ENCODE data around the gene RIPK1.
"Not testable (repeated sequence)": the region's sequence is repeated elsewhere in the genome, so short reads cannot be mapped to it uniquely, and the experiment has no call there.

The RIPK1 gene

DNA sequence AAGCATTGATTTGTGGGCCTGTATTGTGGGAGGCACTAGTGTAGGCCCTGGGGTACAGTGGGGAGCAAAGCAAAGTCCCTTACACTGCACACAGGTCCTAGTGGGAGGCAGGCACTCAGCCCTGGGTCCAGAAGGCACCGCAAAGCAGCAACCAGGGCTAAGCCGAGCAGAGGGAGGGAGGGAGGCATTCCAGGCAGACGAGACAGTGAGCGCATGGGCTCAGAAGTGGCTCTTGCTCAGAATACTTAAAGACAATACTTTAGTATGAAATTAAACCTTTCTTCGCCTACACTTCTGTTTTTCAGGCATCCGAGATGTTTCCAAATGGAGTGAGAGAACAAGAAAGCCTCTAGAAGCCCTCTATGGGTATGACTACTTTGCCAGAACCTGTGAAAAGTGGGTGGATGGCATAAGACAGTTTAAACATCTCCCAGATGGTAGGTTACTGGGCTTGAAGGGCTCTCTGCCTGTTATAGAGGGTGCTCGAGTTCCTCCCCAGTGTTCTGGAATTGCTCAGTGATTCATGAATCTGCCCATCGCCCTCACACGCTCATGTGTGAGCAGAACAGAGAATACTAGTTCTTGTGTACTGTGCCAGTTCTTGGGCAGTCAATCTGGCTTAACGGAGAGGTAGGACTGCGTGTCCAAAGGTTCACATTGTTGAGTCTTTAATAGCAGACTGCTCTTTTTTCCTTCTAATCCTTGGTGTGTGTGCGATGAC, 68.9 kb downstream of the RIPK1 start:
- in situ Hi-C loops (cut with HindIII; ENCODE audit: low pct_unique_long_range_greater_than_20kb, low sequenced_read_pairs), result no loop called here
- DNase-seq (ENCODE audit: low read depth in 1 of 2, low spot score in 1 of 2), result no peak
- no peak for TF ChIP-seq JUND (IDR thresholded peaks at IDR 0.05; ENCODE audit: low read depth)

DNA sequence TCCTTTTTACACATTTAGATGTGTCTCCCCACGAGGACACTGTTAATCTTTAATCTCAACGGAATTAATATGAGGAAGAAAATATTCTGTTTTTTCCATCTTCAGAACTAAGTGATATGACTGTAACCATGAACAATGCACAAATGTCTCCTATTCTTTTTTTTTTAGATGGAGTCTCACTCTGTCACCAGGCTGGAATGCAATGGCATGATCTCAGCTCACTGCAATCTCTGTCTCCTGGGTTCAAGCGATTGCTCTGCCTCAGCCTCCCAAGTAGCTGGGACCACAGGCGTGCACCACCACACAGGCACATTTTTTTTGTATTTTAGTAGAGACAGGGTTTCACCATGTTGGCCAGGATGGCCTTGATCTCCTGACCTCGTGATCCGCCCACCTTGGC, 69.6 kb downstream of the RIPK1 start:
- DNase-seq (ENCODE audit: low read depth in 1 of 2, low spot score in 1 of 2); in situ Hi-C loops (cut with HindIII; ENCODE audit: low pct_unique_long_range_greater_than_20kb, low sequenced_read_pairs): not testable (repeated sequence)

DNA sequence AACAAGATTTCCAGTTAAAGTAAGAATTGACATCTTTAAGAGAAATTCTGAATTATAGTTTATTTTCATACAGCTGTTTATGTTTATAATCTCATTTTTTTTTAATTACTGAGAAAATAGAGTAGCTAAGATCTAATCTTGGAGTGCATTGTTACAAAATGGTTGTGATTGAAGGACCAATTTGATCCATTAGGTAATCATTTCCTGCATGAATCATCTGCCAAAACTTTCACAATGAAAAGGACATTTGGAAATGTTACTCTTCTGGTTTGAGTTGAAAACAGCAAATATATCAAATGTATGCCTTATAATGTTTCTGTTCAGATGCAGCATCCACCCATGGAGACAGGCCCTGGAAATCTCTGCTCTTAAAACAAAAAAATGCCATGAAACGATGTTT, 70.0 kb downstream of the RIPK1 start:
- TF ChIP-seq JUND (IDR thresholded peaks at IDR 0.05; ENCODE audit: low read depth), result no peak
- no peak for DNase-seq (ENCODE audit: low read depth in 1 of 2, low spot score in 1 of 2)
- in situ Hi-C loops (cut with HindIII; ENCODE audit: low pct_unique_long_range_greater_than_20kb, low sequenced_read_pairs), result no loop called here

DNA sequence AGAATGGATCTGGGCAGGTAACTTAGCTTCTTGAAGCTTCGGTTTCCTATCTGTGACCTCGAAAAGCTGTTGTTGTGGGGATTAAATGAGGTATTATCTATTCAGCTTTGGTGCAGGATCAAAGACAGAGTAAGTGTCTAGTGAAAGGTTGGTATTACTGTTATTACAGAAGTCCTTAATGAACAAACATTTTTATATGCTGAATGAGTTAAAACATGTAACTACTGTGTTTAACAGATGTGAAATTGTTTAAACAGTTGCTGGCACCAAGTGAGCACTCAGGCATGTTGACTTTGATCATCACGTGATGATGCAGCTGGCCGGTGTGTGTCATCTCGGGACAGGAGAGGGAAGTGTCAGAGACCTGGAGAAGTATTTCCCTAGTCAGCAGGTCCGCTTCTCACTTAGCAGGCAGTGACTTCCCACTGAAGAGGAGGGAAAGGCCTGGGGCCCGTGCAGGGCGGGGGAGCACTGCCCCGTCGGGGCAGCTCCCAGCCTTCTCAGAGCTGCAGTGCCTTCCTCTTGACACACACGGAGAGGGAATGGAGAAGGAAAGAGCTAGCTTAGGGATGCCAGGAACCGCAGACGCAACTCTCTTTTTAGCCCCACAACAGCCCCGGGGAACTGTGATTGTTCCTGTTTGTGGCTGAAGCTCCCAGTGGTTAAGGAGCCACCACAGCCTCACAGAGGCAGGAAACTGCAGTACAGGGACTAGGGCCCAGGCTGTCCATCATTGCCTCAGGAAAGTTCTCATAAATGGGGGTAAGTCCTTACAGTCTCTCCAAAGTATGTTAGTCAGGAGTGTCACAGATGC, 71.0 kb downstream of the RIPK1 start:
- no peak for TF ChIP-seq JUND (IDR thresholded peaks at IDR 0.05; ENCODE audit: low read depth)
- in situ Hi-C loops (cut with HindIII; ENCODE audit: low pct_unique_long_range_greater_than_20kb, low sequenced_read_pairs), result no loop called here
- peak; percentile 54 to 84 for DNase-seq (ENCODE audit: low read depth in 1 of 2, low spot score in 1 of 2)

DNA sequence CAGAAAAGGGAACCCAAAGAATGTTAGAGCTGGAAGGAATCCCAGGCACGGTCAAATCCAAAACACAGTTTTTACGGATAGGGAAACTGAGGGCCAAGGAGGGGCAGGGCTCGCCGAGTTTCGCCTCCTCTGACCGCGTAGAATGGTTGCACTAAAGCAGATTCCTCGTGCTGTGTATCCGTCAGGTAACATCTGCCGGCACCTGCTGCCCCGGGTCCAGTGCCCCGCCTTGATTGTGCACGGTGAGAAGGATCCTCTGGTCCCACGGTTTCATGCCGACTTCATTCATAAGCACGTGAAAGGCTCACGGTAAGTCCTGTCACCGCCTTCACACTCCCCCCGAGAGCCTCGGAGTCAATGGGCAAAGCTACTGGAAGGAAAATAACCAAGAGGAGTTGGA, 71.9 kb downstream of the RIPK1 start:
- in situ Hi-C loops (cut with HindIII; ENCODE audit: low pct_unique_long_range_greater_than_20kb, low sequenced_read_pairs), result no loop called here
- TF ChIP-seq JUND (IDR thresholded peaks at IDR 0.05; ENCODE audit: low read depth), result no peak
- no peak for DNase-seq (ENCODE audit: low read depth in 1 of 2, low spot score in 1 of 2)

DNA sequence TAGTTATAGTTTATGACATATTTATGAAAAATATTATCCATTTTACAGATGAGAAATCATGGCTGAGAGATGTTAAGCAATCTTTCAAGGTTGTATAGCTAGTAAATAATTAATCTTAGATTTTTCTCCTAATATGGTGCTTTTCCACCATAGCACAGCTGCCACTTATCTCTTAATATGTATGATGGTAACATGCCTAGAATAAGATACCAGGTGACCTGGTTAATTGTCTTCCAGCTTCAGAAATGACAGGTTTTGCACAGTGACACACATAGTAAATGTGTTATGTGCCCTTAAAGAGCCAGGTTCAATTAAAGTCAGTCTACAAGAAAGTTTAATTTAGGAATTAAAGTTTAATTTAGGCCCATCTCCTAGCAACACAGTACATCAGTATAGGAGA, 74.2 kb downstream of the RIPK1 start:
- TF ChIP-seq JUND (IDR thresholded peaks at IDR 0.05; ENCODE audit: low read depth), result no peak
- DNase-seq (ENCODE audit: low read depth in 1 of 2, low spot score in 1 of 2), result no peak
- in situ Hi-C loops (cut with HindIII; ENCODE audit: low pct_unique_long_range_greater_than_20kb, low sequenced_read_pairs), result no loop called here

DNA sequence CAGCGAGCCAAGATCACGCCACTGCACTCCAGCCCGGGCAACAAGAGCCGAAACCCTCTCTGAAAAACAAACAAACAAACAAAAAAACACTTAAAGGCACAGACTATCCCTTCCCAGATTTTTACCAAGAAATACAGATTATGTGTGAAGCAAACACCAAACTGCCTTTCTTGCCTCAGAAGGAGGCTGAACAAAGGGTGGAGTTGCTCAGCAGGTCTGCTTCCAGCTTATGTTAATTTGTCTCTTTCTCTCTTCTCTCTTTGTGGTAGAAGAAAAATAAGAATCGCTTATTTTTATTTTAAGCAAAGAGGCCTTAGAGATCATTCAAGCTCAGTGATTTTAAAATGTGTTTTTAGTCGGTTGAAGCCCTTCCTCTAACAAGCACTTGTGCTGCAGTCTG, 74.9 kb downstream of the RIPK1 start:
- no peak for DNase-seq (ENCODE audit: low read depth in 1 of 2, low spot score in 1 of 2)
- in situ Hi-C loops (cut with HindIII; ENCODE audit: low pct_unique_long_range_greater_than_20kb, low sequenced_read_pairs), result no loop called here
- no peak for TF ChIP-seq JUND (IDR thresholded peaks at IDR 0.05; ENCODE audit: low read depth)

DNA sequence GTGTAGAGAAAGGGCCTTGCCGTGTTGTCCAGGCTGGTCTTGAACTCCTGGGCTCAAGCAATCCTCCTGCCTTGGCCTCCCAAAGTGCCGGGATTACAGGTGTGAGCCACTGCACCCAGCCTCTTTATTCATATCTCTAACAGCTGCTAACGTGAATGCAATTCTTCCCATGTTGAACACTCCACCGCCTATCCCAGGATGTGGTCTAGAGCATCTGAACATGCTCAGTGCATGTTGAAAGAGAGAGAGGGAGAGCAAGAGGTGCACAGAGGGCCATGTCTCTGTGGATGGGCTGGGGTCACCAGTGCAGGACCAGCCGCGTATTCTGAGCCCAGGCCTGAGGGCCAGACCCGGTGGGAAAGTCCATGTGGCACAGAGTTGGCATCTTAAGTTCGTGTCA, 76.3 kb downstream of the RIPK1 start:
- TF ChIP-seq JUND (IDR thresholded peaks at IDR 0.05; ENCODE audit: low read depth), result no peak
- DNase-seq (ENCODE audit: low read depth in 1 of 2, low spot score in 1 of 2), result no peak
- in situ Hi-C loops (cut with HindIII; ENCODE audit: low pct_unique_long_range_greater_than_20kb, low sequenced_read_pairs), result no loop called here

DNA sequence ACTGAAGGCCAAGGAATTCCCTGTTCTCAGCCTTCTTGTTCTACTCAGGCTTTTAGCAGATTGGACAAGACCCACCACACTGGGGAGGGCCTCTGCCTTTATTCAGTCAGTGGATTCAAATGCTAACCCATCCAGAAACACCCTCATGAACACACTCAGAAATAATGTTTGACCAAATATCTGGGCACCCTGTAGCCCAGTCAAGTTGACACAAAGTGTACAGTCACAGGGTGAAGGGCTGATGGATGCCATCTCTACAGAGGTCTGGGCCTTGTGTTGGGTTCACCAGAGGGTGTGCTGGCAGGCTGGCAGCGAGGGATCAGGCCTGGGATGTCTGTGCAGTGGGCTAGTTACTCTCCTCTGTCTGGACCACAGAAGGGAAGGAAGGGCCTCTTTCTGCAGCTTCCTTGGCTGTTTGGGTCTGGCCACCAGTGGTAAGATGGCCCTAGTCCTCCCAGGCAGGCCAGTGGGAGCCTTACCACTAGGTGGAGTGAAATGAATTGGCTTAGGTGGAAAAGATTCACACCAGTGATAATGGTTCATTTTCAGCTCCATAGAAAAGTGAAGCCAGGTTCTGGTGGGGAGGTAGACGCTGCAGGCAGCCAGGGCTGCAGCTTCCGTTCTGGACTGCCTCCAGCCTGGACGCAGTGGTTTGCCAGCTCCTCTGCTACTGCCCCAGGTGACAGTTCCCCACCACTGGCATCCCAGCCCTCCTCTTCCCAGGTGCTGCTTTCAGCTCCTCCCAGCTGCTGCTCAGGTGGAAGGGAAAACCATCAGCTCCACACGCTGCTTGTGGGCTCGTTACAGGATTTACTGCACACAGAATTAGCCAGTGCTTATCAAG, 79.8 kb downstream of the RIPK1 start:
- DNase-seq (ENCODE audit: low read depth in 1 of 2, low spot score in 1 of 2), result no peak
- no peak for TF ChIP-seq JUND (IDR thresholded peaks at IDR 0.05; ENCODE audit: low read depth)
- in situ Hi-C loops (cut with HindIII; ENCODE audit: low pct_unique_long_range_greater_than_20kb, low sequenced_read_pairs), result no loop called here

DNA sequence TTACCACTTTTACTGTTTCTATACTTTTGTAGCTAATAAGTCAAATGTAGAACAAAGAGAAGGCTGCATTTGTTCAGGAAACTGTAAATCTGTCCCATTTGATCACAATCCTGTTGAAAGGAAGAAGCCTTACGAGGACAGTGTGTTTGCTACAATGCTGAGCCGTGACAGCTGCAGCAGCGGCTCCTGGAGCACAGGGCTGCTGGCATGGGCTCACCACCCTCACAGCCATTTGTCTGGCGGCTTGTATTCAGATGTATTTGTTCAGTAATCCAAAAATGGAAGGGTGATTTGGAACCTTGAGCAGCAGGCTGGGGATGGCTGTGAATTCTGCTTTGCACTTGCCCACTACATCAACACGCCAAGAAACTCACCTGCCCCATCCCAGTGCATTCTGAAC, 83.4 kb downstream of the RIPK1 start:
- no peak for TF ChIP-seq JUND (IDR thresholded peaks at IDR 0.05; ENCODE audit: low read depth)
- in situ Hi-C loops (cut with HindIII; ENCODE audit: low pct_unique_long_range_greater_than_20kb, low sequenced_read_pairs), result no loop called here
- DNase-seq (ENCODE audit: low read depth in 1 of 2, low spot score in 1 of 2), result no peak

DNA sequence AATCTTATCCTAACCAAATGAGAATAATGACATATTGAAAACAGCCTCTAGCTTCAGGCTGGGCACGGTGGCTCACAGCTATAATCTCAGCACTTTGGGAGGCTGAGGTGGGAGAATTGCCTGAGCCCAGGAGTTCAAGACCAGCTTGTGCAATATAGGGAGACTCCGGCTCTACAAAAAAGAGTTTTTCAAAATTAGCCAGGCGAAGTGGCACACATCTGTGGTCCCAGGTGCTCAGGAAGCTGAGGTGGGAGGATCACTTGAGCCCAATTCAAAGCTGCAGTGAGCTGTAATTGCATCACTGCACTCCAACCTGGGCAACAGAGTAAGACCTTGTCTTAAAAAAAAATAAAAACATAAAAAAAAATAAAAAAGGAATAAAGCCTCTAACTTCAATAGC, 84.4 kb downstream of the RIPK1 start:
- no peak for DNase-seq (ENCODE audit: low read depth in 1 of 2, low spot score in 1 of 2)
- in situ Hi-C loops (cut with HindIII; ENCODE audit: low pct_unique_long_range_greater_than_20kb, low sequenced_read_pairs), result no loop called here
- no peak for TF ChIP-seq JUND (IDR thresholded peaks at IDR 0.05; ENCODE audit: low read depth)

DNA sequence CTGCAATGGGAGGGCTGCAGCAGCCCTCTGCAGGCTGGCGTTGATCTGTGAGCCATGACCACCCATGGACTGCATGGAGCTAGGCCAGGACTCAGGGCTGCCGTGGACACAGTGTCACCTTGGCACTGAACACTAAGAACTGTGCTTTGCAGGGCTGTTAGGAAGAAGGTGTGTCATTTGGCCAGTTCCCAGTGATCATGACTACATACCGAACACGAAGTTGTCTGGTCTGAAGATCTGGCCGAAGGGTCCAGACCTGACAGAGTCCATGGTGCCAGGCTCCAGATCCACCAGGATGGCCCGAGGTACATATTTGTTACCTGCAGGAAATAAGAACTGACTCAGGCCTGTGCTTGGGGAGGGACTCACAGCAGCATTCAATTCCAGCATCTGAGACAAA, 87.1 kb downstream of the RIPK1 start:
- DNase-seq (ENCODE audit: low read depth in 1 of 2, low spot score in 1 of 2); in situ Hi-C loops (cut with HindIII; ENCODE audit: low pct_unique_long_range_greater_than_20kb, low sequenced_read_pairs): not testable (repeated sequence)

DNA sequence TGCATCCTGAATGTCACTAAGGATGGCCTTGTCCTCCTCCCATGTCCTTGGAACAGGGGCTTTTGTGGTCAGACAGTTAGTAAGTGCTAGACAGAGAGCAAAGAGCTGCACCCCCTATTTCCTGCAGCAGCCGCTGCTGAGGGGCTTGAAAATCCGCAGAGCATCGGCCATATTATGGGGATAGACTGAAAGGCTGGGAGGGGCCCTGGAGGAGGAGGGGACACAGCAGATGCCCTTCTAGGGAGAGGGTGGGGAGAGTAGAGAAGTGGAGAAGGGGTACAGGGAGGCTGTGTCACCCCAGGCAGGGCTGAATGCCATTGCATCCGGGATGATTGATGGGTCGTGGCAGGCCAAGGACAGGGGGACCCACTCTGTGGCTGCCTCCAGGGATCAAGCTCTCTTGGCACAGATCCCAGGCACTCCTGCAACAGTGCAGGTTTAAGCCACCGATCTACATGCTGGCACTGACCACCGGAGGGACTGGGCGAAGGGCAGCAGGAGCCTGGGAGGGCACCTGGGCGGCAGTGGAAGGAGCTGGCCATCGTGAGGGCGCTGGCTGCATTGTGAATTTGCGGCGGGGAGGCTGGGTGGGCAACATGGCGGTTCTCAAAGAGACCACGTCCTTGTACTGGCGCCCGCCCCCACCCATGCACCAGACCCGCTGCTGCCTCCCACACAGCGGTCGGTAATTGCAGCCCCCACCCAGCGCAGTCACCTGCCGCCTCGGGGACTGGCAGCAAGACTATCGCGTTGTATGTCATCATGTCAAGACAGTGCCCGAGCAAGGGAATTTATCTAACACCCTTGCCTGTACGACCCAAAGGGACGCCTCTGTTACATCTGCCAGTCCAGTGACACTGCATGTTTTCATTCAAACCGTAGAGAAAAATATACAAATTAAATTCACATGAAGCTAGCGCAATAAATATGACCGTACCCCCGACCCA, 88.2 kb downstream of the RIPK1 start:
- in situ Hi-C loops (cut with HindIII; ENCODE audit: low pct_unique_long_range_greater_than_20kb, low sequenced_read_pairs), result not testable (repeated sequence)
- peak in 1 of 2 experiments; percentile 27 for DNase-seq (ENCODE audit: low read depth in 1 of 2, low spot score in 1 of 2)
